Lower leg skin (tissue), 4 donors: ENCODE results near the gene FBXO8. TPM values are rescaled to one million over a fixed set of nuclear protein-coding genes. Genes with fewer than 3 reads are reported as not detected.

Source experiments
- DNase-seq, 2 donors: peaks; one replicate each; pipeline ENCODE4 v3.0.0-alpha.2; 2019; ENCODE audit warnings: low spot score in 2 of 2
- H3K4me3 ChIP-seq: fragments of 200-600 bp; sonication (generic); 2 replicates; pipeline ENCODE4 v1.5.1; 2017; ENCODE audit warnings: mild to moderate bottlenecking, low read depth; ENCODE audit not compliant: poor library complexity, severe bottlenecking
- CTCF ChIP-seq, 3 donors: fragments of 450-650 bp; IDR thresholded peaks; one replicate each; pipeline ENCODE4 v1.5.1; 2016; ENCODE audit warnings: antibody characterized with exemption in 3 of 3, mild to moderate bottlenecking in 3 of 3, moderate library complexity in 2 of 3
- POLR2A ChIP-seq, 2 donors: fragments of 450-650 bp; IDR thresholded peaks; one replicate each; pipeline ENCODE4 v1.6.1; 2016 to 2017; ENCODE audit warnings: antibody characterized with exemption in 2 of 2, mild to moderate bottlenecking in 1 of 2, moderate library complexity in 1 of 2
- WGBS, 2 donors: methylation state at CpG; one replicate each; pipeline ENCODE4 v1.1.5; 2018; 5-methylcytosine and 5-hydroxymethylcytosine counted together
- intact Hi-C: fragments of 100-400 bp; cut with DNase I; formaldehyde crosslinking; loops from one replicate; pipeline ENCODE4 v1.15.0; 2023; ENCODE audit warnings: low total_unique reads
- total RNA-seq, 4 donors: library from RNA; depleted of rRNA; stranded (reverse); fragments of >200 nt; gene quantifications; one replicate each; pipeline ENCODE4 v1.1.0, GENCODE V29; 2016

Gene FBXO8
- total RNA-seq, 4 donors from 2014 or later = 35.6 to 58.3 (median 47.2) TPM

GRCh38 chr4:174279433-174280155 lies 3.9 kb downstream of the FBXO8 start:
- intact Hi-C loops = loop anchor here (10.0 kb wide), 1 partner anchor 1565 kb away; no protein-coding TSS in a partner anchor
- no peak for DNase-seq
- H3K4me3 ChIP-seq = no peak overlapping the region
- WGBS, 2 donors = 90 to 96% methylated on average over 3 of the region's 3 CpGs
- TF ChIP-seq CTCF (IDR thresholded peaks at IDR 0.05) (no peak), POLR2A (IDR thresholded peaks at IDR 0.05) (no peak)

- no peak for DNase-seq
- TF ChIP-seq CTCF (IDR thresholded peaks at IDR 0.05) (no peak), POLR2A (IDR thresholded peaks at IDR 0.05) (no peak)
- H3K4me3 ChIP-seq = no peak overlapping the region
- intact Hi-C loops = no loop called here
These were observed 5.0 kb downstream of the FBXO8 start for GRCh38 chr4:174278467-174278866.

DNA sequence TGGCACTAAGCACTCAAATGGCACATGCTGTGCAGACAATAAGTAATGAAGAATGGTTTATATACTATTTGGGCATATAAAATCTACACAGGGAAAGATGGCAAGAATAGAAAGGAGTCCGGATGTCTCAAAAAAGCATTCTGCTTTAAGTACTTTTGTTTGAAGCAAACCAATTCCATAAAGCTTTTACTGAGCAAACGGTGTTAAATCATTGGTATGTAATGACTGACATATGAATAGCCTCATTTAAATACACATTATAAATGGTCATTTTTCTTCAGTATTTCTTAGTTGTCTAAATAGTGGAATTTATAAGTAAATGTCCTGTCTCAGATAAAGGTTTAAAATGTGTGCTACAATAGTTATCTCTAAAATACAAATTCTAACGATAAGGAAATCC lies 6.0 kb downstream of the FBXO8 start:
- intact Hi-C loops = no loop called here
- TF ChIP-seq POLR2A (IDR thresholded peaks at IDR 0.05) = no peak
- no peak for TF ChIP-seq CTCF (IDR thresholded peaks at IDR 0.05)
- 72 to 74% methylated on average over 3 of the region's 3 CpGs for whole genome bisulfite sequencing, 2 donors
- no peak for DNase-seq
- H3K4me3 ChIP-seq = no peak overlapping the region

DNA sequence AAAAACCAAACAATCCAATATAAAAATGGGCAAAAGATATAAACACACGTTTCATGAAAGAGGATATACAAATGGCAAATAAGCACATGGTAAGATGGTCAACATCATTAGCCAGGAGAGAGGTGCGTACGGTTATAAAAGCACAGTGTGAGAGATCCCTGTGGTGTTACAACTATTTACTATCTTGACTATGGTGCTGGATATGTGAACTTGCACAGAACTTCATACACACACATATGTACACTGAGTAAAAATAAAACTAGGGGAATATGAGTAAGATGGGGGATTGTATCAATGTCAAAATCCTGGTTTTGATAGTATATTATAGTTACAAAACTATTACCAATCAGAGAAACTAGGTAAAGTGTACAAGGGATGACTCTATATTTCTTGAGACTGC lies 8.4 kb downstream of the FBXO8 start:
- no peak for TF ChIP-seq CTCF (IDR thresholded peaks at IDR 0.05)
- TF ChIP-seq POLR2A (IDR thresholded peaks at IDR 0.05) = no peak

GRCh38 chr4:174274436-174274835 lies 9.0 kb downstream of the FBXO8 start:
- DNase-seq = no peak
- TF ChIP-seq POLR2A (IDR thresholded peaks at IDR 0.05) (no peak), CTCF (IDR thresholded peaks at IDR 0.05) (no peak)
- intact Hi-C loops = no loop called here
- 70 to 73% methylated on average over 3 of the region's 3 CpGs for WGBS, 2 donors
- H3K4me3 ChIP-seq = no peak overlapping the region

More for the DNA sequence above, 8.4 kb downstream of the FBXO8 start:
- no peak for DNase-seq
- 85 to 100% methylated on average over 3 of the region's 3 CpGs for WGBS, 2 donors
- intact Hi-C loops = no loop called here
- H3K4me3 ChIP-seq = no peak overlapping the region

- no peak for DNase-seq
- TF ChIP-seq POLR2A (IDR thresholded peaks at IDR 0.05) (no peak), CTCF (IDR thresholded peaks at IDR 0.05) (no peak)
- H3K4me3 ChIP-seq = no peak overlapping the region
- WGBS, 2 donors = 81 to 83% methylated on average over 5 of the region's 5 CpGs
- intact Hi-C loops = no loop called here
These were observed 9.5 kb downstream of the FBXO8 start for GRCh38 chr4:174273930-174274329.
